Endothelial cell of umbilical vein (primary cell): ENCODE measurements around the gene EPC1. TPM values are rescaled to one million over a fixed set of nuclear protein-coding genes. Genes with fewer than 3 reads are reported as not detected.

ENCODE experiments used
- BruUV-seq: library from RNA; stranded (reverse); fragments of 400-500 nt; replicated peaks from 2 replicates; lab custom pipeline; 2021; lab: Mats Ljungman, UMichigan
- CTCF ChIA-PET: fragments of 300-600, 350-600 bp; sonication (Branson Sonifier 250); formaldehyde crosslinking; loops from one replicate; lab custom pipeline; 2021; ENCODE audit warnings: antibody characterized with exemption, inconsistent platforms; lab: Charles Lee
- POLR2A ChIA-PET: fragments of 300-600, 350-600 bp; sonication (Branson Sonifier 250); formaldehyde crosslinking; loops from one replicate; lab custom pipeline; 2021; ENCODE audit warnings: antibody characterized with exemption, inconsistent platforms; lab: Charles Lee
- DNase-seq: peaks from one replicate; pipeline ENCODE4 v3.0.0-alpha.2; 2011; ENCODE audit warnings: low read depth, low spot score
- FAIRE-seq: peaks from 2 replicates; lab custom pipeline; 2011; peaks lifted over from hg19 to GRCh38; lab: Jason Lieb, UNC
- H2AFZ ChIP-seq: 2 replicates; pipeline ENCODE4 v1.6.0; 2012; ENCODE audit warnings: low read depth, low read length, control low read depth, inconsistent platforms
- H3K27ac ChIP-seq: 2 replicates; pipeline ENCODE4 v1.5.1; 2011; ENCODE audit warnings: low read depth, mild to moderate bottlenecking, control low read depth, low read length, moderate library complexity; ENCODE audit not compliant: insufficient read depth
- H3K27me3 ChIP-seq, 2 experiments: 2 replicates each; pipeline versions ENCODE4 v1.6.0 to v1.6.1; 2011; ENCODE audit warnings: low read length in 2 of 2, mixed read lengths in 1 of 2; ENCODE audit not compliant: control insufficient read depth in 2 of 2, insufficient read depth in 2 of 2
- H3K36me3 ChIP-seq, 2 experiments: 2 replicates in 1 of 2; 3 replicates in 1 of 2; pipeline ENCODE4 v1.5.1; 2011; ENCODE audit warnings: low read length in 2 of 2, mild to moderate bottlenecking in 1 of 2, moderate library complexity in 1 of 2; ENCODE audit not compliant: control insufficient read depth in 2 of 2, insufficient read depth in 2 of 2; ENCODE audit errors: extremely low read depth in 1 of 2
- H3K4me1 ChIP-seq: 3 replicates; pipeline ENCODE4 v1.5.1; 2011; ENCODE audit warnings: mild to moderate bottlenecking, low read length; ENCODE audit not compliant: control insufficient read depth, insufficient read depth; ENCODE audit errors: extremely low read depth
- H3K4me2 ChIP-seq: 2 replicates; pipeline ENCODE4 v1.6.1; 2011; ENCODE audit warnings: low read length, control low read depth, mixed read lengths; ENCODE audit not compliant: insufficient read depth
- H3K4me3 ChIP-seq, 3 experiments: fragments of 200-600 bp in 1 of 3; sonication (generic), shearing (Covaris generic) in 1 of 3; replicated peaks in 1 of 3; 2 replicates each; pipeline ENCODE4 v1.5.1; 2011 to 2016; ENCODE audit warnings: control low read depth in 3 of 3, low read length in 3 of 3, mild to moderate bottlenecking in 2 of 3, inconsistent platforms in 1 of 3, low read depth in 1 of 3, moderate library complexity in 1 of 3; ENCODE audit not compliant: insufficient read depth in 1 of 3
- H3K79me2 ChIP-seq: 2 replicates; pipeline ENCODE4 v1.6.0; 2012; ENCODE audit warnings: low read length, inconsistent platforms; ENCODE audit not compliant: control insufficient read depth, insufficient read depth
- H3K9ac ChIP-seq: replicated peaks from 2 replicates; pipeline ENCODE3; 2011; ENCODE audit warnings: low read length, control low read depth; ENCODE audit not compliant: insufficient read depth; ENCODE audit errors: extremely low read depth
- H3K9me1 ChIP-seq: replicated peaks from 3 replicates; pipeline ENCODE4 v1.6.0; 2011; ENCODE audit warnings: mild to moderate bottlenecking, low read length; ENCODE audit not compliant: control insufficient read depth, insufficient read depth; ENCODE audit errors: extremely low read depth
- H3K9me3 ChIP-seq: replicated peaks from 2 replicates; pipeline ENCODE4 v1.5.1; 2012; ENCODE audit warnings: low read length, inconsistent platforms; ENCODE audit not compliant: control insufficient read depth, insufficient read depth
- H4K20me1 ChIP-seq: replicated peaks from 2 replicates; pipeline ENCODE3; 2011; ENCODE audit warnings: mild to moderate bottlenecking, low read length; ENCODE audit not compliant: control insufficient read depth, insufficient read depth; ENCODE audit errors: extremely low read depth
- EZH2 ChIP-seq: IDR thresholded peaks from 2 replicates; pipeline ENCODE4 v1.6.1; 2012; ENCODE audit warnings: borderline replicate concordance, low read depth, mild to moderate bottlenecking, moderate library complexity, low read length, inconsistent platforms; ENCODE audit not compliant: severe bottlenecking
- FOS ChIP-seq: IDR thresholded peaks from 2 replicates; pipeline ENCODE4 v1.6.1; 2011; ENCODE audit warnings: mild to moderate bottlenecking, low read length, moderate library complexity, borderline replicate concordance; ENCODE audit not compliant: insufficient read depth
- GATA2 ChIP-seq: IDR thresholded peaks from 2 replicates; pipeline ENCODE4 v1.7.0; 2011; ENCODE audit warnings: low read depth, mild to moderate bottlenecking, moderate library complexity, mixed read lengths, low read length; ENCODE audit not compliant: insufficient read length, insufficient read depth
- JUN ChIP-seq: IDR thresholded peaks from 2 replicates; pipeline ENCODE4 v1.6.1; 2011; ENCODE audit warnings: borderline replicate concordance, low read depth; ENCODE audit not compliant: insufficient read length, insufficient read depth
- MYC ChIP-seq: IDR thresholded peaks from one replicate; pipeline ENCODE4 v1.6.1; 2011; ENCODE audit warnings: mild to moderate bottlenecking, low read depth, low read length
- POLR2A ChIP-seq: IDR thresholded peaks from 2 replicates; pipeline ENCODE4 v1.6.1; 2012; ENCODE audit warnings: low read depth, mild to moderate bottlenecking, control low read depth, low read length
- POLR2AphosphoS5 ChIP-seq: IDR thresholded peaks from 2 replicates; pipeline ENCODE4 v1.6.1; 2012; ENCODE audit warnings: low read depth, mild to moderate bottlenecking, control low read depth, low read length, moderate library complexity; ENCODE audit not compliant: insufficient read depth
- dilution Hi-C: fragments of 300-500 bp; cut with MboI; formaldehyde crosslinking; loops from one replicate; pipeline ENCODE4 v1.15.0; 2019; ENCODE audit warnings: low sequenced_read_pairs; ENCODE audit not compliant: extremely low pct_ligation_motif_present
- intact Hi-C: fragments of 100-400 bp; cut with micrococcal nuclease; formaldehyde crosslinking; loops from one replicate; pipeline ENCODE4 v1.10.0; 2022
- polyA plus RNA-seq, 4 experiments: library from polyadenylated mRNA; depleted of rRNA in 3 of 4; stranded (reverse) in 3 of 4; unstranded in 1 of 4; fragments of >200 nt; gene quantifications; 2 replicates each; pipeline versions ENCODE4 v1.2.1 to v1.2.3, GENCODE V29; 2011 to 2012; ENCODE audit warnings: missing spikeins in 1 of 4
- total RNA-seq: library from RNA; stranded (reverse); gene quantifications from 2 replicates; pipeline ENCODE4 v1.2.3, GENCODE V29; 2021
- TF ChIP-seq, protein P1 (sequence below): IDR thresholded peaks from 2 replicates; pipeline ENCODE4 v1.6.1; 2011; ENCODE audit not compliant: insufficient read depth, insufficient read length
- TF ChIP-seq, protein P2 (sequence below), 2 donors: IDR thresholded peaks; 1 replicate in 1 of 2; 2 replicates in 1 of 2; pipeline ENCODE4 v1.5.1; 2011; ENCODE audit warnings: low read length in 2 of 2, mild to moderate bottlenecking in 2 of 2, moderate library complexity in 2 of 2, control low read depth in 1 of 2, inconsistent platforms in 1 of 2, low read depth in 1 of 2; ENCODE audit not compliant: insufficient read depth in 1 of 2; ENCODE audit errors: extremely low read depth in 1 of 2

EPC1 gene
- total and polyA plus RNA-seq, 2 donors (not counting 3 experiments of a cell fraction or from before 2014, with no cell fraction given), result 27.9 to 39.0 TPM

DNA sequence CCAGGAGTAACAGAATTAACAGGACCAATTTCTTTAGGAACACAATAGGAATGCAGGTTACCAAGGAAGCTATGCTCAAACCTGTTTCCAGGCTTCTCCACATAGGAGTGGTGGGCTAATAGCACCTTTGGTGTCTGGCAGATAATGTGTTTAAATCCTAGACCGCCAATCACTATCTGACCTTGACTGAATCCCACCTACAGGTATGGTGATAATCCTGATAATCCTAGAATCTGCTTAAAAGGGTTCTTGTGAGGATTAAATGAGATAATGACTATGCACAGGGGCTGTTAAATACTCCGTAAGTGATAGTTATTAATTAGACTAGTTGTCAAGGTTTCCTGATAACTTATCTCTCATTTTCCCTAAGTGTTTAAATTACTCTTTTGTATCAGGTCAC is 81.2 kb downstream of the EPC1 start:
- DNase-seq (no peak), FAIRE-seq (no peak)
- Histone ChIP-seq H3K9me1 (no peaks in the 10 kb centered on the region), H3K4me3 (no peak overlapping the region), H4K20me1 (no peaks in the 10 kb centered on the region), H3K4me2 (no peak overlapping the region), H3K79me2 (no peaks in the 10 kb centered on the region), H2AFZ (no peak overlapping the region), H3K4me1 (peaks cover 4% of the 10 kb centered on the region), H3K36me3 (peaks cover 6 to 12% of the 10 kb centered on the region in 2 experiments), H3K27me3 (no peaks in the 10 kb centered on the region), H3K9ac (no peak overlapping the region), H3K9me3 (no peaks in the 10 kb centered on the region), H3K27ac (no peak overlapping the region)
- ChIA-PET POLR2A (no interaction called here), CTCF (interaction anchor here (2.0 to 2.3 kb wide), 2 partner anchors 9 to 80 kb away, joined by 6 to 8 read pairs; no protein-coding TSS in a partner anchor)
- intact Hi-C loops, result no loop called here
- no TSS peak for BruUV-seq
- TF ChIP-seq GATA2, result no peak
- TF ChIP-seq, protein P1, sequence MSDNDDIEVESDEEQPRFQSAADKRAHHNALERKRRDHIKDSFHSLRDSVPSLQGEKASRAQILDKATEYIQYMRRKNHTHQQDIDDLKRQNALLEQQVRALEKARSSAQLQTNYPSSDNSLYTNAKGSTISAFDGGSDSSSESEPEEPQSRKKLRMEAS, result no peak
- no peak for TF ChIP-seq MYC
- TF ChIP-seq FOS, result no peak
- TF ChIP-seq POLR2A, result no peak
- TF ChIP-seq, protein P2, sequence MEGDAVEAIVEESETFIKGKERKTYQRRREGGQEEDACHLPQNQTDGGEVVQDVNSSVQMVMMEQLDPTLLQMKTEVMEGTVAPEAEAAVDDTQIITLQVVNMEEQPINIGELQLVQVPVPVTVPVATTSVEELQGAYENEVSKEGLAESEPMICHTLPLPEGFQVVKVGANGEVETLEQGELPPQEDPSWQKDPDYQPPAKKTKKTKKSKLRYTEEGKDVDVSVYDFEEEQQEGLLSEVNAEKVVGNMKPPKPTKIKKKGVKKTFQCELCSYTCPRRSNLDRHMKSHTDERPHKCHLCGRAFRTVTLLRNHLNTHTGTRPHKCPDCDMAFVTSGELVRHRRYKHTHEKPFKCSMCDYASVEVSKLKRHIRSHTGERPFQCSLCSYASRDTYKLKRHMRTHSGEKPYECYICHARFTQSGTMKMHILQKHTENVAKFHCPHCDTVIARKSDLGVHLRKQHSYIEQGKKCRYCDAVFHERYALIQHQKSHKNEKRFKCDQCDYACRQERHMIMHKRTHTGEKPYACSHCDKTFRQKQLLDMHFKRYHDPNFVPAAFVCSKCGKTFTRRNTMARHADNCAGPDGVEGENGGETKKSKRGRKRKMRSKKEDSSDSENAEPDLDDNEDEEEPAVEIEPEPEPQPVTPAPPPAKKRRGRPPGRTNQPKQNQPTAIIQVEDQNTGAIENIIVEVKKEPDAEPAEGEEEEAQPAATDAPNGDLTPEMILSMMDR (IDR thresholded peaks at IDR 0.05; ENCODE audit: extremely low read depth in 1 of 2, insufficient read depth in 1 of 2, low read depth in 1 of 2, low read length in 2 of 2), result no peak
- no peak for TF ChIP-seq JUN
- TF ChIP-seq POLR2AphosphoS5, result no peak
- TF ChIP-seq EZH2, result no peak
- dilution Hi-C loops, result no loop called here
